Panc1 (cell line): ENCODE results near the gene TMEM30B. TPM values are rescaled to one million over a fixed set of nuclear protein-coding genes. Genes with fewer than 3 reads are reported as not detected.

Experiments
- ATAC-seq: fragments of 200-7000 bp; cut with Tn5 transposase; 2 replicates; pipeline ENCODE4 v1.9.1; 2020; ENCODE audit warnings: mild to moderate bottlenecking, moderate library complexity
- BruUV-seq: library from RNA; stranded (reverse); fragments of 400-500 nt; replicated peaks from 2 replicates; lab custom pipeline; 2021; lab: Mats Ljungman, UMichigan
- CTCF ChIA-PET: fragments of 300-600 bp; sonication (Branson Sonifier 250); formaldehyde crosslinking; loops from one replicate; lab custom pipeline; 2022; ENCODE audit warnings: antibody characterized with exemption; lab: Charles Lee
- POLR2A ChIA-PET: fragments of 300-600 bp; sonication (Branson Sonifier 250); formaldehyde crosslinking; loops from one replicate; lab custom pipeline; 2022; ENCODE audit warnings: antibody characterized with exemption; lab: Charles Lee
- DNase-seq: peaks from one replicate; pipeline ENCODE4 v3.0.0-alpha.2; 2010; ENCODE audit warnings: low read depth, low spot score
- H3K27ac ChIP-seq: 2 replicates; pipeline ENCODE4 v1.5.1; 2011; ENCODE audit warnings: mild to moderate bottlenecking, low read length, inconsistent platforms
- H3K27me3 ChIP-seq: fragments of 200-500 bp; sonication (Bioruptor generic); 2 replicates; pipeline ENCODE4 v1.6.0; 2014; ENCODE audit warnings: low read length, inconsistent platforms; ENCODE audit not compliant: control insufficient read depth, insufficient read depth
- H3K36me3 ChIP-seq: fragments of 200-500 bp; sonication (Bioruptor generic); 2 replicates; pipeline ENCODE4 v1.5.1; 2014; ENCODE audit warnings: inconsistent platforms, mild to moderate bottlenecking, low read length, moderate library complexity; ENCODE audit not compliant: control insufficient read depth, insufficient read depth
- H3K4me1 ChIP-seq: 2 replicates; pipeline ENCODE4 v1.5.1; 2011; ENCODE audit warnings: inconsistent platforms, mild to moderate bottlenecking, low read length, moderate library complexity; ENCODE audit not compliant: control insufficient read depth, insufficient read depth
- H3K4me3 ChIP-seq, 2 experiments: 2 replicates each; pipeline ENCODE4 v1.5.1; 2011 to 2012; ENCODE audit warnings: low read depth in 2 of 2, low read length in 2 of 2, mild to moderate bottlenecking in 2 of 2, inconsistent platforms in 1 of 2, moderate library complexity in 1 of 2
- H3K9me3 ChIP-seq: fragments of 200-500 bp; sonication (Bioruptor generic); 2 replicates; pipeline ENCODE4 v1.5.1; 2014; ENCODE audit warnings: low read depth, mild to moderate bottlenecking, inconsistent platforms, low read length, moderate library complexity; ENCODE audit not compliant: control insufficient read depth, insufficient read depth
- CTCF ChIP-seq: fragments of 450-650 bp; IDR thresholded peaks from 2 replicates; pipeline ENCODE4 v1.5.1; 2017; ENCODE audit warnings: mild to moderate bottlenecking
- POLR2AphosphoS5 ChIP-seq: IDR thresholded peaks from 2 replicates; pipeline ENCODE4 v1.6.1; 2012; ENCODE audit warnings: mild to moderate bottlenecking, low read depth, low read length, moderate library complexity
- REST ChIP-seq, 2 experiments: IDR thresholded peaks; 2 replicates each; pipeline ENCODE4 v1.6.1; 2011 to 2012; ENCODE audit warnings: low read depth in 2 of 2, control low read depth in 1 of 2, low read length in 1 of 2, mild to moderate bottlenecking in 1 of 2, moderate library complexity in 1 of 2; ENCODE audit not compliant: insufficient read depth in 1 of 2
- SIN3A ChIP-seq: IDR thresholded peaks from 2 replicates; pipeline ENCODE4 v1.6.1; 2012; ENCODE audit warnings: low read depth, mild to moderate bottlenecking, low read length, moderate library complexity, borderline replicate concordance; ENCODE audit not compliant: insufficient read depth
- TCF7L2 ChIP-seq: IDR thresholded peaks from 2 replicates; pipeline ENCODE4 v1.6.1; 2011; ENCODE audit warnings: mild to moderate bottlenecking, low read depth, low read length, inconsistent platforms
- in situ Hi-C: cut with HindIII; loops from 2 replicates; pipeline ENCODE4 v1.10.0; 2016; ENCODE audit warnings: low sequenced_read_pairs, low pct_unique_long_range_greater_than_20kb
- intact Hi-C: fragments of 100-400 bp; cut with micrococcal nuclease; formaldehyde crosslinking; loops from one replicate; pipeline ENCODE4 v1.10.0; 2022; ENCODE audit not compliant: unreplicated experiment
- total RNA-seq: library from RNA; stranded (reverse); gene quantifications from one replicate; pipeline ENCODE4 v1.2.1, GENCODE V29; 2021; ENCODE audit not compliant: unreplicated experiment

Gene TMEM30B
- total RNA-seq, 1 experiment from 2014 or later: 0.10 TPM

GRCh38 chr14:61284001-61284400 lies 2.9 kb upstream of the TMEM30B start:
- TF ChIP-seq POLR2AphosphoS5 (no peak), TCF7L2 (no peak), SIN3A (no peak), REST (IDR thresholded peaks at IDR 0.05; ENCODE audit: insufficient read depth in 1 of 2, low read depth in 2 of 2, low read length in 1 of 2) (no peak), CTCF (no peak)
- intact Hi-C loops: no loop called here
- Histone ChIP-seq H3K27ac (no peak overlapping the region), H3K4me1 (no peaks in the 10 kb centered on the region), H3K27me3 (peaks cover 19% of the 10 kb centered on the region), H3K9me3 (no peaks in the 10 kb centered on the region), H3K4me3 (no peak overlapping the region), H3K36me3 (no peaks in the 10 kb centered on the region)
- ChIA-PET POLR2A (no interaction called here), CTCF (no interaction called here)
- no peak for DNase-seq
- no peak for ATAC-seq
- no TSS peak for BruUV-seq
- in situ Hi-C loops: no loop called here

- DNase-seq: no peak
- no TSS peak for BruUV-seq
- TF ChIP-seq TCF7L2: no peak
- TF ChIP-seq SIN3A: no peak
- no peak for TF ChIP-seq REST (IDR thresholded peaks at IDR 0.05; ENCODE audit: insufficient read depth in 1 of 2, low read depth in 2 of 2, low read length in 1 of 2)
- no peak for TF ChIP-seq POLR2AphosphoS5
- no peak for TF ChIP-seq CTCF
- intact Hi-C loops (no loop called here), in situ Hi-C loops (no loop called here)
- peaks cover 26% of the 10 kb centered on the region for H3K27me3 ChIP-seq
- ChIA-PET POLR2A (no interaction called here), CTCF (no interaction called here)
- no peaks in the 10 kb centered on the region for H3K9me3 ChIP-seq
- no peak overlapping the region for H3K4me3 ChIP-seq
- no peaks in the 10 kb centered on the region for H3K36me3 ChIP-seq
- no peak overlapping the region for H3K27ac ChIP-seq
- no peak for ATAC-seq
- H3K4me1 ChIP-seq: no peaks in the 10 kb centered on the region
Observed at GRCh38 chr14:61282746-61283145, 1.6 kb upstream of the TMEM30B start.
